CD4-positive, alpha-beta T cell treated with Interleukin-6 at 100 ng/mL for 8 hours (primary cell): ENCODE results near the gene SGSH.
"Not testable (repeated sequence)": the region's sequence is repeated elsewhere in the genome, so short reads cannot be mapped to it uniquely, and the experiment has no call there.

Experiments used
- DNase-seq: peaks from one replicate; pipeline ENCODE4 v3.0.0-alpha.2; 2020; ENCODE audit warnings: mixed read lengths, low spot score

Gene SGSH

DNA sequence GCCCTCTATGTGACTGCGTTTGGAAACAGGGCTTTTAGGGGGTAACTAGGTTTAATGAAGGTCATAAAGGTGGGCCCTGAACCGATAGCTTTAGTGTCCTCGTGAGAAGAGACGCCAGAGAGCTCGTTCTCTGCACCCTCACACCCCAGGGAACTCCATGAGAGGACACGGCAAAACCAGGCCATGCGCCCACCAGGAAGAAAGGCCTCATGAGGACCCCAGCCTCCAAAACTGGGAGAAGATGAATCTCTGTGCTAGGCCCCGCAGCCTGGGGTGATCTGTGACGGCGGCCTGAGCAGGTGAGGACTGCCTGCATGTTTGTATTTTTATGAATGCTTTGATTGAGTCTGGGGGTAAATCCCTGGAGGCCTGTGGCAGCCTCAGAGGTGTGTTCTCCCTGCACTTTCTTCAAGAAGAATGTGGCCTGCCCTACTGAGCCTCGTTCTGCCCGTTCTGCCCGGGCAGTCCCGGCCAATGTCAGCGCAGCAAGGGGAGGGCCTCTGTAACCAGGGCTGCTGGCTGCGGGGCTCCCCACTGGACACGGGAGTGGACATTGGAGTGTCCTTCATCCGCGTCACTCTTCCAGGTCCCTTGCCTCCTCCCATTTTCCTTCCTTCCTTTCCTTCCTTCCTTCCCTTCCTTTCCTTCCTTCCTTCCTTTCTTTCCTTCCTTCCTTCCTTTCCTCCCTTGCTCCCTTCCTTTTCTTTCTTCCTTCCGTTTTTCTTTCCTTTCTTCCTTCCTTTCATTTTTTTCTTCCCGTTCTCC, 33.7 kb upstream of the SGSH start:
- no peak for DNase-seq

DNA sequence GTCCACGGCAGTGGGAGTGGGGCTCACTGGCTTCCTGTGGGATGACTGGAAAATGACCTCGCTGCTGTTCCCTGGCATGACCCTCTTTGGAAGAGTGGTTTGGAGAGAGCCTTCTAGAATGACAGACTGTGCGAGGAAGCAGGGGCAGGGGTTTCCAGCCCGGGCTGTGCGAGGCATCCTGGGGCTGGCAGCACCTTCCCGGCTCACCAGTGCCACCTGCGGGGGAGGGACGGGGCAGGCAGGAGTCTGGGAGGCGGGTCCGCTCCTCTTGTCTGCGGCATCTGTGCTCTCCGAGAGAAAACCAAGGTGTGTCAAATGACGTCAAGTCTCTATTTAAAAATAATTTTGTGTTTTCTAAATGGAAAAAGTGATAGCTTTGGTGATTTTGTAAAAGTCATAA, 32.7 kb upstream of the SGSH start:
- peak; percentile 85 for DNase-seq

DNA sequence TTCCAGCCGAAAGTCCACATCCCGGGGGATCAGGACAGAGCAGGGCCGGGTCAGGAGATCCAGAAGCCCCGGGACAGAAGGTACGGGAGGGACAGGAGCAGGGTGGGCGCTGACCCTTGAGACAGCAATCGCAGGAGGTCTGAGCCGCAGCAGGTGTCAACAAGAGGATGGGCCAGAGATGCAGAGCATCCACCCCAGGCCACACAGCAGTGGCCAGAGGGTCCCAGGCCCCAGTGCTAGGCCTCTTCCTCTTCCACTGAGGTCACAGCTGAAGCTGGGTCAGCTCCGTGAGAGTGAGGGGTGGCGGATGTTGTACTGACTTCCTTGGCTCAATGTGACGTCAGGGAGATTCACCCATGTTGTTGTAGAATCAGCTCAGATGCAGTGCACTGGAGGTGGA, 31.8 kb upstream of the SGSH start:
- no peak for DNase-seq

DNA sequence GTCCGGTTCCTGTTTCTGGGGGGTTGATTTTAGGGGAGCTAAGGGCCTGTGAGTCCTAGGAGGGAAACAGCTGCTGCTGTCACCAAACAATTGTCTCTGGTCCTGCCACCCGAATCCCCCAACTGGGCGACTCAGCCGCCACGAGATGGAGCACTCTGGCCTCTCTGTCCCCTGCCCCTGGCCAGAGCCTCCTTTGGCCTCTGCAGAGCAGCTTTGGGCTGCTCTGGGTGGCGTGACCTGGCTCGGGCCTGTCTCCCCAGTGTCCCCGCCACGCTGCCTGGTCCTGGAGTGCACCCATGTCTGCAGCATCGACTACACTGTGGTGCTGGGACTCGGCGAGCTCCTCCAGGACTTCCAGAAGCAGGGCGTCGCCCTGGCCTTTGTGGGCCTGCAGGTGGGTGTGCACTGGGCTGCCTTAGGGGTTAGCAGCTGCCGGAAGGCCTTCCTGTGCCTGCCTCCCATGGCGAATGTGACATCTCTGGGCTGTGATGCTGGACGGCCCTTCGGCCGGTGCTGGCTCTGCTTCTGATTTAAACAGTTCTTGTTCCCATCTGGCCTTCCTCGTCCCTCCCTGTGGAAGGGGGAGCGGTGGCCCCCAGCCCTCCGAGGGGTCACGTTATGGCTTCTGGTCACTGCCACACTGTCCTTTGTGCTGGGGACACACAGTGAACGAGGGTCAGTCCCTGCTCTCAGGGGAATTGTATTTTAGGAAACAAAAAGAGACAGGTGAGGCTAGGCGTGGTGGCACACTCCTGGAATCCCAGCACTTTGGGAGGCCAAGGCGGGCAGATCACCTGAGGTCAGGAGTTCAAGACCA, 29.0 kb upstream of the SGSH start:
- DNase-seq: no peak

DNA sequence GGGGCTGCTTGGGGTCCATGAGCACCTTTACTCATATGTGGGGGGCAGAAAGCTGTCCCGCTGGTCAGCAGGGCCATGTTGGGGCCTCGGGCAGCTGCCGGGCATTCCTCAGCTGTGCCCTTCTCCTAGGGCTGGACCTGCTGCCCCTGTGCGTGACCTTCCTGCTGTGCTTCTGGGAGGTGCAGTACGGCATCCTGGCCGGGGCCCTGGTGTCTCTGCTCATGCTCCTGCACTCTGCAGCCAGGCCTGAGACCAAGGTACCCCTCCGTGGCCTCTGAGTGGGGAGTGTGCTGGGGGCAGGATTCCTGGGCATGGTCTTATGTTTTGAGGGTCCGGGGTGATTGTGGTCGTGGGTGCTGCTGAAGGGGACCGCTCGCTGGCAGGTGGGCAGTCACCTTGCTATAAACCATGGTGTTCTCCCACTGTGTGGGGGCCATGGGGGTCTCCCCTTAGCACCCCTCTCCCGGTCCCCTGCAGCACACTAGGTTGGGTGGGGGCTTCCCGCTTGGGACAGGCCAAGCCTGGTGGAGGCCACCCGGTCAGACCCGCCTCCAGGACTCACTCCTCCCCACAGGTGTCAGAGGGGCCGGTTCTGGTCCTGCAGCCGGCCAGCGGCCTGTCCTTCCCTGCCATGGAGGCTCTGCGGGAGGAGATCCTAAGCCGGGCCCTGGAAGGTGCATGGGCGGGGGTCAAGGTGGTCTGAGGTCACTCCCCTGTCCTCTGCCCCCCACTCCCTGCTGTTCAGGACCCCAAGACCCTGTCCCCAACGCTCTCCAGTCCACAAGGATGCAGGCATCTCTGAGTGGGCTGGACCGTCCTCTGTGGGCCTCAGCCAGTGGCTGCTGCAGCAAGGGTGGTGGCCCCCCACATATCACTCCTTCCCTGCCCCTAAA, 28.1 kb upstream of the SGSH start:
- DNase-seq: no peak

DNA sequence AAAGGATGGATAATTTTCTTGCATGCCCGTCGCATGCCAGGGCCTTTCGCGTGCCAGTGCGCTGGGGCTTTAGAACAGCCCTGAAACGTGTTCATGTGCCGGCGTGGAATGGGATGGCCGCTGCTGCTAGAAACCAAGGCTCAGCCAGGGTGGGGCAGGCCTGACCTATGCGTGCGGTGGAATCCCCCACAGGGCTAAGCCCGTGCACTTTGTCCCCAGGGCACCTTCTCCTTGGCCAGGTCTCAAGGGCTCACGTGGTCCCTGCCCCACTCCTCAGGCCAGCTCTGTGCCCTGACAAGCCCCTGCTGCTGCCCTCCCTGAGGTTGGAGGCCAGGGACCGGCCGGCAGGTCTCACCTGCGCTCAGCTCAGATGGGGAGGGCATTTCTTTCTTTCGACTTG, 27.4 kb upstream of the SGSH start:
- DNase-seq: no peak

DNA sequence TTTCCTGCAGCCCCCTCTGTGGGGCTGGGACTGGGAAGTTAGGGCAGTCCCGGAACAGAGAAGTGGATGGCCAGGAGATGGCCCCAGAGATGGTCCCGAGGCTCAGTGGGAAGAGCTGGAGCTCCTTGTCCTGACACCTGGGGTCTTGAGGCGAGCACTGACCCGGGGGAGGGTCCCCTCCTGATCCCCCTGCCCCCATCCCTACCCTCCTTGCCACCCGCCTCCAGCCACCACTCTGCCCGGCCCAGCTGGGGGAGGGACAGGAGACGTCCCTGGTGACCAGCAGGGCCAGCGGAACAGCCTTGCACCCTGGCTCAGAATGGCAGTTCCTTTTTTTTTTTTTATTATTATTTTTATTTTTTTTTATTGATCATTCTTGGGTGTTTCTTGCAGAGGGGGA, 26.6 kb upstream of the SGSH start:
- no peak for DNase-seq

DNA sequence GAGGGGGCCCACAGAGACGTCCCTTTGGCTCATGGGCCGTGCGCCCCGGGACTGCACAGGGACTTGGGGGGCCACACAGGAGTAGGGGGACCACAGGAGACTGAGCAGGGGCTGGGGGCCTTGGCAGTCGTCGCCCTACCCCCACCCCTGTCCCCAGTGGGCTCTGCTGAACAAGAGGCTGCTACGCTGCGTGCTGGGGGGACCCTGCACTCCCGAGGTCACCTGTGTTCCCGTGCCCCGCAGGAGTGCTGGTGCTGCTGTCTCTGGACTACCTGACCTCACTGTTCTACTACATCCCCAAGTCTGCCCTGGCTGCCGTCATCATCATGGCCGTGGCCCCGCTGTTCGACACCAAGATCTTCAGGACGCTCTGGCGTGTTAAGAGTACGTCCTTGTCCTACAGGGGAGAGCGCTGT, 26.1 kb upstream of the SGSH start:
- DNase-seq: no peak

DNA sequence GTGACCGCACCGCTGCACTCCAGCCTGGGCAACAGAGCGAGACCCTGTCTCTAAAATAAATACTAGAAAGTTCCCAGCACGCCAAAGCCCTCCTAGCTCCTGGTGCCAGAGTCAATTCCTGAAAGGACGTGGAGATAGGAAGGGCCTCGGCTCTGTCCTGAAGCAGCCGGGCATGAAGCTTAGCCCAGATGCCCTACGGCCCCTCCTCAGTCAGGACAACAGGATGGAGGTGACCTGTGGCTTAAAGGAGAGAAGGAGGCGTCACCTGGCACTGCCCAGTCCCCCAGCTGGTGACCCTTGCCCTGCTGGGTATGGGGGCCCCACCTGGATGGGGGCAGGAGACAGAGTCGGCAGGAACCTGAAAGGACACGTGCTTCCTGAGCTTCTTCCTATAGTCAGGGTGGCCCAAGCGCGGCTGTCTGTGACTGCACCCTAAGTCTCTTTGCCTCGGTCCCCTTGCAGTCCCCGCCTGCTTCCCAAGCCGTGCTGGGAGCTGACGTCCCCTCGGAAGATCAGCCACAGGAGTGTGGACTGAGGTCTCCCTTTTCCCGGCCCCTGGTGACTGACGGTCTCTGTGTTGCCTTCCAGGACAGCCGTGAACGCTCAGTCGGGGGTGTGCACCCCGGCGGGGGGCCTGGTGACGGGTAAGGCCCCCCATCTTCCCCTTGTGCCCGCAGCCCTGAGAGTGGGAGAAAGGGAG, 25.6 kb upstream of the SGSH start:
- DNase-seq: no peak

DNA sequence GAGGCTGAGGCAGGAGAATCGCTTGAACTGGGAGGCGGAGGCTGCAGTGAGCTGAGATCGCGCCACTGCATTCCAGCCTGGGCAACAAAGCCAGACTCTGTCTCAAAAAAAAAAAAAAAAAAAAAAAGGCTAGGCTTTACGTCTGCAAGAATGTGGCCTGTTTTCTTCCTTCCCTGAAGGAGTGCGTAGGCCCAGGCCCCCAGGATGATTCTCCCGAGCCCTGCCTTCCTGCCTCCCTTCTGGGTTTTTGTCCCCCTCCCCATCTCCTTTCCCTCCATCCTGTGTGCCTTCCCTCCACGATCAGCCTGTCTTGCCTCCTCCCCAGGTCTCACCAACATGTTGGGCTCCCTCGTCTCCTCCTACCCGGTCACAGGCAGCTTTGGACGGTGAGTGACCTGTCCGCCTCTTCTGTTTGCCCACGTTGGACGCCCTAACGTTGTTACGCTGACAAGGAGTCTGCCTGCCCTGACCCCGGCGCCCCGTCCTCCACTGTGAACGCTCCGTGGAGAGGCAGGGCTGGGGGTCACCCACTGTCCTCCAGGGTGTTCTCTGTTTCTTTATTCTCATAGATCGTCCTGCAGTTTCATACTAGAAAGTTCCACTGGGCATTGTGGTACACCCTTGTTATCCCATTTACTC, 24.9 kb upstream of the SGSH start:
- no peak for DNase-seq

DNA sequence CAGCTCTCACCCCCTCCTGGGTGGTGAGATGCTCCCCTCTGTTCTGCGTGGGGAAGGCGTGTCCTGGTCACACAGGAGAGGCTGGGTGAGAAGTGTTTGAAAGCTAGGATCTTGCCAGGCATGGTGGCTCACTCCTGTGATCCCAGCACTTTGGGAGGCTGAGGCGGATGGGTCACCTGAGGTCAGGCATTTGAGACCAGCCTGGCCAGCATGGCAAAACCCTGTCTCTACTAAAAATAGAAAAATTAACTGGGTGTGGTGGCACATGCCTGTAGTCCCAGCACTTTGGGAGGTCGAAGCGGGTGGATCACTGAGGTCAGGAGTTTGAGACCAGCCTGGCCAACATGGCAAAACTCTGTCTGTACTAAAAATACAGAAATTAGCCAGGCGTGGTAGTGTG, 24.3 kb upstream of the SGSH start:
- DNase-seq: not testable (repeated sequence)

DNA sequence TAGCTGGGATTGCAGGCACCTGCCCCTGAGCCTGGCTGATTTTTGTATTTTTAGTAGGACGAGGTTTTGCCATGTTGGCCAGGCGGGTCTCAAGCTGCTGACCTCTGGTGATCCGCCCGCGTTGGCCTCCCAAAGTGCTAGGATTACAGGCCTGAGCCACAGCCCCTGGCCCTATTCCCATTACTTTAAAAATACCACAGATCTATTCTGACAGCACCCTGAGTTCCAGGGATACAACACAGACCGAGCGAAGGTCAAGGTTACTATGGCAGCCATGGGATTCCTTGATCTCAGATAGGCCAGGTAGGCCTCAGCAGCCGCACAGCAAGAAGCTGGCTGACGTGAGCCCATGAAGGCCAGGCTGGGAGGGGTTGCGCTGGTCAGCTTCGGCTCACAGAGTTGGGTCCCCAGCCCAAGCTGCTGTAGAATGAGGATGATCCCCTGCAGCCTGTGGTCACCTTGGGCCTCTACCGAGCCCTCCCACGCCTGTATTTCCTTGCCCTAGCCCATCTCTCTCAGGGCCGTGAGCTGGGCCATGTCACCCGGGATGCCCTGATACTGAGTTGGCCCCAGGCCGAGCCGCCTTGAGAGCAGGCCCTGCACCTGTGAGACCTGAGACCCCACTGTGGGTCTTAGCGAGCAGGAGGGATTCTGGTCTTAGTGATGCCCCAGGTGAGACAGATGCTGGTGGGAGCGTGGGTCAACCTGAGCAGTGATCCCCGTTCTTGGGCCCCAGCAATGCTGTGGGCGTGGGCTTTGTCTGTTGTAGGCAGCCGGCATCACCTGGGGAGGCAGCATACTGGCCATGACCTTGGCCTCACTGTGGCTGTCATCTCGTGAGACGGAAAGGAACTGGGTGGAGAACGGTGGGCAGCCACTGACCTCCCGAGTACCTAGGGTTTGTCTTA, 23.6 kb upstream of the SGSH start:
- no peak for DNase-seq

DNA sequence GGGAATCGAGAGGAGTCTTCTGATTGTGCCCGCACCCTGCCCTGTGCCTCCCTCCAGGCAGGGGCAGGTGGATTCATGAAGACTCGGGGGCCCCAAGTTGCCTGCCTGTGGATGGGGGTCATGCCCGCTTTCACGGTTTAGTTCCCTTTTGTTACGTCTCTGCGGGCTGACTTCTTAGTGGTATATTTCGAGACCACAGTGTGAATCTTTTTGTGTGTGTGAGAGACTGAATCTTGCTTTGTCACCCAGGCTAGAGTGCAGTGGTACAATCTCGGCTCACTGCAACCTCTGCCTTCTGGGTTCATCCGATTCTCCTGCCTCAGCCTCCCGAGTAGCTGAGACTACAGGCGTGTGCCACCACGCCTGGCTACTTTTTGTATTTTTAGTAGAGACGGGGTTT, 22.4 kb upstream of the SGSH start:
- DNase-seq: no peak

DNA sequence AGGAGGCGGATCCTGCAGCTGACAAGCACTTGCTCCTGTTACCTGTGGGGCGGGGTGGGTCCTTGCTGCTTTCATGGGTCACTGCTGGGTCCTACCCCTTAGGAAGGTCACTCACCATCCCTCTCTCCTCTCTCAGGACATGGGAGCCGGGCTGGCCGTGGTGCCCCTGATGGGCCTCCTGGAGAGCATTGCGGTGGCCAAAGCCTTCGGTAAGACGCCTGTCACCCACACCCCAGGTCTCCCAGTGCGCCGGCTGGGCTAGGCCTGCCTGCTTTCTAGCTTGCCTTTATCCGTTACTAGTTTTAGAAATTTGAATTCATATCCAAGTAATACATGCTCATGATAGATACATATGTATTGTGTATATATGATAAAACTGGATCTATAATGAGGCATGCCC, 17.3 kb upstream of the SGSH start:
- no peak for DNase-seq

DNA sequence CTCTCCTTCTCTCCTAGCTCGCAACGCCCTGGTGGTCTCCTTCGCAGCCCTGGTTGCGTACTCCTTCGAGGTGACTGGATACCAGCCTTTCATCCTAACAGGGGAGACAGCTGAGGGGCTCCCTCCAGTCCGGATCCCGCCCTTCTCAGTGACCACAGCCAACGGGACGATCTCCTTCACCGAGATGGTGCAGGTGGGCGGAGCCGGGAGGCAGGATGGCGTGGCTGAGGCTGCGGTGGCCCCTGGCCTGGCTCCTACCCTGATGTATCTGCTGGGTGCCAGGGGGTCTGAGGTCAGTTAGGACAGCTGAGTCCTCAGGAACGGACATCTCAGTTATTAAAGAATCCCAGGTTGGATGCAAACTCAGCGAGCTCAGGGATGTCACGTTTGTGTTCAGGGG, 16.8 kb upstream of the SGSH start:
- no peak for DNase-seq

DNA sequence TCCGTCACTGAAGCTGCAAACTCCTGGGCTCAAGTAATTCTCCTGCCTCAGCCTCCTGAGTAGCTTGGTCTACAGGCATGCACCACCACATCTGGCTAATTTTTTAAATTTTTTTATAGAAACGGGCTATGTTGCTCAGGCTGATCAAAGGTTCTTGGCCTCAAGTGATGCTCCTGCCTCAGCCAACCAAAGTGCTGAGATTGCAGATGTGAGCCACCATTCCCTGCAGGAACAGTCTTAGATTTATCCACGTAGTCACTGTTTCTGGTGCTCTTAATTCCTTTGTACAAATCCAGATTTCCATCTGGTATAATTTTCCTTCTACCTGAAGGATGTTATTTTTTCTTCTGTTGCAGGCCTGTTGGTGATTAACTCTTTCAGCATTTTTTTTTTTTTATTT, 13.1 kb upstream of the SGSH start:
- DNase-seq: no peak

DNA sequence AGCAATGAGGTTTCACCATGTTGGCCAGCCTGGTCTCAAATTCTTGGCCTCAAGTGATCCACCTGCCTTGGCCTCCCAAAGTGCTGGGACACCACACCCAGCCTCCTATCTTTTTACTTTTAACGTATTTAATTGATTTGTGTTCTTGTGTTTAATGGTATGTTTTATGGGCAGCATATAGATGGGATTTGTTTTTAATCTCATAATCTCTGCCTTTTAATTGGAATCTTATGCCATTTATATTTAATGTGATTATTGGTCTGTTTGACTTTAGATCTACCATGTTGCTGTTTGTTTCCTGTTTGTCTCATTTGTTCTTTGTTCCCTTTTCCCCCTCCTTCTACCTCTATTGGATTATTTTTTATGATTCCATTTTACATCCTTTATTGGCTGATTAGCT, 12.3 kb upstream of the SGSH start:
- DNase-seq: no peak

DNA sequence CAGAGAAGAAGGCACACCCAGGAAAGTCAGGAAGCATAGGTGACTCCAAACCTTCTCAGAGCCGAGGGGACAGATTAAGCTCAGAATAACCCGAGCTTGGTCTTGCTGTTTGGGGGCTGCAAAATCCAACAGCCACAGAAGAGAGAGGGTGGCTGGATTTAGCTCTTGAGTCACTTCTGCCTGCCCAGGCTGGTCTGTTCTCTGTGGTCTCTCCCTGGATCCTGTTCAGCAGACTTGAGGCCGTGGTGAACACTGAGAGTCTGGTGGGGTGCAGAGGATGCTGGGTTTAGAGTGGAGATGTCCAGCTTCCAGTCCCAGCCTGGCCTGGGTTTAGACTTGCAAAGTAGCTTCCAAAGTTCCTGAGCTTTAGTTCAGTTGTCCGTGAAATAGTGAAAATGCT, 8.9 kb upstream of the SGSH start:
- DNase-seq: no peak

DNA sequence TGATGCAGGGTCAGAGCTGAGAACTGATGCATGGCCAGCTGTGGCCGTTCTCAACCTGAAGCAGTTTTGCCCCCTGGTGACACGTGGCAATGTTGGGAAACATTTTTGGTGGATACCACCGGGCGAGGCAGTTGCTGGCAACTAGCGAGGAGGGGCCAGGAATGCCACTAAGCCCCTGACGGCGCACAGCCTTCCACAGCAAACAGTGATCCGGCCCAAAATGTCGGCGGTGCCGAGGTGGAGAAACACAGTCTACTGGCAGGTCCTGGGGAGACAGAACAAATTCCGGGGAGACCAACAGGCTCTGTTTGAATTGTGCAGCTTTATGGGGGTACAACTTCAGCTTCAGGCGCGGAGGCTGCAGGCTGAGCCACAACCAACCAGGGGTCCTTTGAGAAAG, 8.3 kb upstream of the SGSH start:
- DNase-seq: no peak

DNA sequence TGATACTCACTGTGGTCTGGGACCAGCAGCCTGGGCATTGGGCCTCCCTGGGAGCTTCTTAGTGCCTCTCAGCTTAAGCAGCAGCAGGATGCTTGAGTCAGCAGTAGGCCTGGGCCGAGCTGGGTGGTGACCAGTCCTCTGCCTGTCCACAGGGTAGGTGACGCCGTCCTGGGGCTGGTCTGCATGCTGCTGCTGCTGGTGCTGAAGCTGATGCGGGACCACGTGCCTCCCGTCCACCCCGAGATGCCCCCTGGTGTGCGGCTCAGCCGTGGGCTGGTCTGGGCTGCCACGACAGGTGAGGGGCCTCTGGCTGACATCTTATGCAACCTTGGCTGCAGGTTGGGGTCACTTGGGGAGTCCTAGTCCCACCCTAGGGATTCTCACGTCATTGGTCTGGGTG, 7.5 kb upstream of the SGSH start:
- DNase-seq: no peak
